ENCODE results near the gene SOS1.
"Not testable (repeated sequence)": the region's sequence is repeated elsewhere in the genome, so short reads cannot be mapped to it uniquely, and the experiment has no call there.

Gene SOS1

GRCh38 chr2:38937548-38937947, 183.3 kb downstream of the SOS1 start:
- no peak overlapping the region for H3K4me3 ChIP-seq (ENCODE audit: low read depth, low read length)
- no peak for TF ChIP-seq CTCF (IDR thresholded peaks at IDR 0.05; ENCODE audit: low read depth, low read length)

DNA sequence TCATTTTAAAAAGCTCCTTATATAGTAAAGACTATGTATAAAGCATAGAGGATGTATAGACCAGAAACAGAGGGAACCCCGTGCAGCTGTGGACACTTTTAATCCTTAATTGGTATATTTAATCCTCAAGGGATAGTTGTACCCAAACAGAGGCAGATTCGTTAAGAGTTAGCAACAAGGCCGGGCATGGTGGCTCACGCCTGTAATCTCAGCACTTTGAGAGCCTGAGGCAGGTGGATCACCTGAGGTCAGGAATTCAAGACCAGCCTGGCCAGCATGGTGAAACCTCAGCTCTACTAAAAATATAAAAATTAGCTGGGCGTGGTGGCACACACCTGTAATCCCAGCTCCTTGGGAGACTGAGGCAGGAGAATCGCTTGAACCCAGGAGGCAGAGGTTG, 184.3 kb downstream of the SOS1 start:
- not testable (repeated sequence) for H3K4me3 ChIP-seq (ENCODE audit: low read depth, low read length)

GRCh38 chr2:38935568-38936172, 185.2 kb downstream of the SOS1 start:
- H3K4me3 ChIP-seq (ENCODE audit: low read depth, low read length) = no peak overlapping the region
- TF ChIP-seq CTCF (IDR thresholded peaks at IDR 0.05; ENCODE audit: low read depth, low read length) = no peak

GRCh38 chr2:38934742-38935141, 186.1 kb downstream of the SOS1 start:
- TF ChIP-seq CTCF (IDR thresholded peaks at IDR 0.05; ENCODE audit: low read depth, low read length) = no peak

GRCh38 chr2:38933653-38934052, 187.2 kb downstream of the SOS1 start:
- no peak overlapping the region for H3K4me3 ChIP-seq (ENCODE audit: low read depth, low read length)
- no peak for TF ChIP-seq CTCF (IDR thresholded peaks at IDR 0.05; ENCODE audit: low read depth, low read length)

More at GRCh38 chr2:38934742-38935141, 186.1 kb downstream of the SOS1 start:
- no peak overlapping the region for H3K4me3 ChIP-seq (ENCODE audit: low read depth, low read length)

DNA sequence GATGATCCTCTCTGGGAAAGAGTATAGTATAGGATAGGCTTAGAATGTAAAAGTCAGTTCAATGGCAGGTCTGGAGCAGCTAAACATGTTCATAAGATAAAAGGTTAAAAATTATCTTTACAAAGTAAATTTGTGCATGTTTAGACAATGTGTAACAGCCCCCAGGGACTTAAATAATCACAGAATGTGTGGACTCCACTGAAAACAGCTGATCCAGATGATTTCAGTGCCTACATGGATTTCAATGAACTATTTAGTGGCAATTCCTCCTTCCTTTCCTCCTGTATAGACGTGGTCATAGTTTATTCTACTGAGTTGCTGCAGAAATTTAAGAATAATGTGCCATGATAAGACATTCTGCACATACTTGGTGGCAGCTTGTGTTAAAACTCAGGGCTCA, 188.3 kb downstream of the SOS1 start:
- no peak overlapping the region for H3K4me3 ChIP-seq (ENCODE audit: low read depth, low read length)
- no peak for TF ChIP-seq CTCF (IDR thresholded peaks at IDR 0.05; ENCODE audit: low read depth, low read length)
